Activated B cell treated with CpG ODN at 0.5 μM for 24 hours (primary cell): Measurements from ENCODE around the gene POLR3C. TPM values are rescaled to one million over a fixed set of nuclear protein-coding genes. Genes with fewer than 3 reads are reported as not detected.

ENCODE experiments used
- ATAC-seq: fragments of 200-7000 bp; cut with Tn5 transposase; one replicate; pipeline ENCODE4 v1.10.0; 2021; ENCODE audit warnings: low read depth, mild to moderate bottlenecking, moderate library complexity
- CTCF ChIA-PET: fragments of 350-600 bp; sonication (Branson Sonifier 250); formaldehyde crosslinking; loops from one replicate; lab custom pipeline; 2021; ENCODE audit warnings: antibody characterized with exemption; lab: Charles Lee
- POLR2A ChIA-PET: fragments of 350-600 bp; sonication (Branson Sonifier 250); formaldehyde crosslinking; loops from one replicate; lab custom pipeline; 2021; ENCODE audit warnings: antibody characterized with exemption; lab: Charles Lee
- DNase-seq: peaks from one replicate; pipeline ENCODE4 v3.0.0; 2022
- H3K27ac Mint-ChIP-seq: one replicate; pipeline ENCODE4 v1.8.0; 2020; ENCODE audit warnings: mixed read lengths
- H3K27me3 Mint-ChIP-seq: one replicate; pipeline ENCODE4 v1.8.0; 2021; ENCODE audit warnings: mixed read lengths
- H3K36me3 Mint-ChIP-seq: one replicate; pipeline ENCODE4 v1.8.0; 2021; ENCODE audit warnings: low read depth, mixed read lengths
- H3K4me1 Mint-ChIP-seq: one replicate; pipeline ENCODE4 v1.8.0; 2021; ENCODE audit warnings: mixed read lengths
- H3K4me3 Mint-ChIP-seq: one replicate; pipeline ENCODE4 v1.8.0; 2020; ENCODE audit warnings: mild to moderate bottlenecking, mixed read lengths
- H3K9me3 Mint-ChIP-seq: one replicate; pipeline ENCODE4 v1.8.0; 2020; ENCODE audit warnings: mixed read lengths
- intact Hi-C: fragments of 100-400 bp; cut with micrococcal nuclease; formaldehyde crosslinking; loops from one replicate; pipeline ENCODE4 v1.15.1; 2024
- total RNA-seq: library from RNA; stranded (reverse); gene quantifications from 2 replicates; pipeline ENCODE4 v1.2.3, GENCODE V29; 2022
- TF ChIP-seq, protein P1 (sequence below): fragments of 200-600 bp; IDR thresholded peaks from one replicate; pipeline ENCODE4 v1.8.0; 2022; ENCODE audit warnings: antibody characterized with exemption, mild to moderate bottlenecking

The POLR3C gene
- total RNA-seq, 1 donor from 2014 or later, result 51.2 TPM

DNA sequence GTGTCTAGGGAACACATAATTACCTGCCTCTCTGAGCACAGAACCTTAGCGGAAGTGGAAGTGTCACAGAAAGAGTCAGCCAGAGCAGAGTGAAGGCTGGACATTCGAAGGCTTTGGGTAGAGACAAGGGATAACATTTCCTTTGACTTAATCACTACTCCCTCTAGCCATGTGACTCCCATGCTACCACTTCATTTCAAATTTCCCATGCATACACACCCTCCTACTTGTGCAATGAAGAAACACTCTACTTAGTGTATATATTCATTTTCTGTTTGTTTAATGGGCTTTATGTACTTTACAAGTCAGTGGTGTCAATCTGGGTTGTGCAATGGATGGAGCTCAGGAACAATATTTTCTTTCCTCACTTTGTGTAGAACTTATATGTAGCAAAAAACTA lies 54.7 kb downstream of the POLR3C start:
- ChIA-PET POLR2A (interaction anchor here (0.6 kb wide), 1 partner anchor 20 kb away, joined by 4 read pairs; the partner anchor contains the start of gene PIAS3), CTCF (interaction anchor here (1.4 kb wide), 1 partner anchor 13 kb away, joined by 5 read pairs; no protein-coding TSS in a partner anchor)
- Mint-ChIP-seq H3K4me3 (no peak overlapping the region), H3K27me3 (peaks cover 25% of the 10 kb centered on the region), H3K9me3 (no peaks in the 10 kb centered on the region), H3K27ac (no peak overlapping the region), H3K36me3 (no peaks in the 10 kb centered on the region), H3K4me1 (peaks cover 3% of the 10 kb centered on the region)
- intact Hi-C loops, result no loop called here
- TF ChIP-seq, protein P1, sequence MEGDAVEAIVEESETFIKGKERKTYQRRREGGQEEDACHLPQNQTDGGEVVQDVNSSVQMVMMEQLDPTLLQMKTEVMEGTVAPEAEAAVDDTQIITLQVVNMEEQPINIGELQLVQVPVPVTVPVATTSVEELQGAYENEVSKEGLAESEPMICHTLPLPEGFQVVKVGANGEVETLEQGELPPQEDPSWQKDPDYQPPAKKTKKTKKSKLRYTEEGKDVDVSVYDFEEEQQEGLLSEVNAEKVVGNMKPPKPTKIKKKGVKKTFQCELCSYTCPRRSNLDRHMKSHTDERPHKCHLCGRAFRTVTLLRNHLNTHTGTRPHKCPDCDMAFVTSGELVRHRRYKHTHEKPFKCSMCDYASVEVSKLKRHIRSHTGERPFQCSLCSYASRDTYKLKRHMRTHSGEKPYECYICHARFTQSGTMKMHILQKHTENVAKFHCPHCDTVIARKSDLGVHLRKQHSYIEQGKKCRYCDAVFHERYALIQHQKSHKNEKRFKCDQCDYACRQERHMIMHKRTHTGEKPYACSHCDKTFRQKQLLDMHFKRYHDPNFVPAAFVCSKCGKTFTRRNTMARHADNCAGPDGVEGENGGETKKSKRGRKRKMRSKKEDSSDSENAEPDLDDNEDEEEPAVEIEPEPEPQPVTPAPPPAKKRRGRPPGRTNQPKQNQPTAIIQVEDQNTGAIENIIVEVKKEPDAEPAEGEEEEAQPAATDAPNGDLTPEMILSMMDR, result no peak
- no peak for DNase-seq
- ATAC-seq, result no peak

DNA sequence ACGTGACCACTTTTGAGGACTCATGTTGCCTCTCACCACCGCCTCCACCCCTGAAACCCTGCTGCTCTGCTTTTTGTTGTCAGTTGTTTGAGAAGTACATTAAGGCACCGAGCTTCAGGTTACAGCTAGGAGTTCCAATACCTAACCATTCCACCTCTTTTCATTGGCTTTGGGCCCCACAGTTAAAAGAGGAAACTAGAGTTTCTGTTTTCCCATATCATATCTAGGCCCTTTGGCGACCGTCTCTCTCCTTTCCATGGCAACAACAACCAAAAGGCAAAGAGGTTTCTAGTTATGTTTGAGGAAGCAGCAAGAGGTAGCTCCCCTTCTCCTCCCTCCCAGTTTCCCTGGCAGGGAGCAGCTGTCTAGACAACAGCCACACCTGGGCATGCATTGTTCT lies 55.8 kb downstream of the POLR3C start:
- TF ChIP-seq, protein P1, result no peak
- ChIA-PET POLR2A (interaction anchor here (0.6 kb wide), 1 partner anchor 86 kb away, joined by 4 read pairs; no protein-coding TSS in a partner anchor), CTCF (interaction anchor here (1.4 kb wide), 1 partner anchor 12 kb away, joined by 5 read pairs; no protein-coding TSS in a partner anchor)
- Mint-ChIP-seq H3K27ac (no peak overlapping the region), H3K9me3 (no peaks in the 10 kb centered on the region), H3K27me3 (peaks cover 26% of the 10 kb centered on the region), H3K36me3 (no peaks in the 10 kb centered on the region), H3K4me3 (no peak overlapping the region), H3K4me1 (peaks cover 5% of the 10 kb centered on the region)
- intact Hi-C loops, result no loop called here
- no peak for ATAC-seq
- DNase-seq, result no peak

DNA sequence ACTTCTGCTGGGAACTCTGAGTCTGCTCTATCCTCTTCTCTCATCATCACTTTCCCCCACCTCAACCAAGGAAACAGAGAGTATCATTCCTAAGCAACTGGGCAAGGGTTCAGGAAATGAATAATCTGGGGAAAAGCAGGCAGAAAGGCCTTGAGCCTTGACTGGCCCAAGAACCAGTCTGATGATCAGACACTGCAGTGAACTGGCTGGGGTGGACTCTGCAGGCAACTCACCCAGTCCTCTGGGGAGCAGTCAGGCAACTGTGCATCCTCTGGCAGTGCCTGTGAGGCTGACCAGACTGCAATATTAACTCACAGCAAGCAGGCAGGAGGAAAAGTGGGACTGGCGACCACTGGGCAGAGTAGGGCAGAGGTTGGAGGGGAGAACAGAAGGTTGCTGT lies 60.7 kb downstream of the POLR3C start:
- no peaks in the 10 kb centered on the region for H3K9me3 Mint-ChIP-seq
- CTCF ChIA-PET, result no interaction called here
- TF ChIP-seq, protein P1, result no peak
- peaks cover 19% of the 10 kb centered on the region for H3K4me1 Mint-ChIP-seq
- ATAC-seq, result no peak
- H3K4me3 Mint-ChIP-seq, result peak overlapping the region; percentile 88
- intact Hi-C loops, result loop anchor here (1.0 kb wide), 1 partner anchor 25 kb away; the partner anchor contains the start of gene PIAS3
- no peaks in the 10 kb centered on the region for H3K36me3 Mint-ChIP-seq
- DNase-seq, result no peak
- no peak overlapping the region for H3K27ac Mint-ChIP-seq
- H3K27me3 Mint-ChIP-seq, result peaks cover 19% of the 10 kb centered on the region
- POLR2A ChIA-PET, result interaction anchor here (4.3 kb wide), 1 partner anchor 25 kb away, joined by 41 read pairs; the partner anchor contains the start of gene PIAS3

DNA sequence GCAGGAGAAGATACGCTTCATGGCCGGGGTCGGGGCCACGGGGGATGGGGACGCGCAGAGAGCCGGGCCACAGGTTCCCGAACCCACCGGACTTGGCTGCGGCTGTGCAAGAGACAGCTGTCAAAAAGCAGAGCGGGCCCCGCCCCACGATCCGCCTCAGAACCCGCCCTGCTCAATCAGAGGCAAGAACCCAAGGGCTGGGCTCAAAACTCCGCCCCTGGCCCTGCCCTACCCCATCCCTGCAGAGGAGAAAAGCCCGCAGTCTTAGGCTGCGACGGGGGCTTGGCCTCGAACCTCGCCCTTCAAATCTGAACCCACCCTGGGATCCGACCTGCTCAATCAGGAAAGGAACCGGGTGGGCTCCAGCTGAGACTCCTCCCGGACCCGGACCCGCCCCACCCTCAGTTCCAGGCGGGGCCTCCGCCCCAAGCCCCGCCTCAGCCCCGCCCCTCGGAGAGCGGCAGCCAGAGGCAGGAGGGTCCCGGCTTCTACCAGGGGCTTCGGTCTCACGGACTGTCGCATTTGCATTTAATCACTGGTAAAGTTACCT lies 61.8 kb downstream of the POLR3C start, which contains the start of gene ANKRD35:
Gene ANKRD35 (minus strand): TSS at position 129 of the 550 bp plus-strand sequence. CDS start 108 bp downstream, at position 21.
- no peak within 1 kb of the TSS for H3K27ac Mint-ChIP-seq
- H3K36me3 Mint-ChIP-seq, result no peaks in the 10 kb centered on the region
- H3K4me3 Mint-ChIP-seq, result peak within 1 kb of the TSS; percentile 88
- H3K27me3 Mint-ChIP-seq, result peaks cover 19% of the 10 kb centered on the region
- H3K4me1 Mint-ChIP-seq, result peaks cover 19% of the 10 kb centered on the region
- TF ChIP-seq, protein P1, result no peak
- CTCF ChIA-PET, result interaction anchor here (0.9 to 1.2 kb wide), 3 partner anchors 24 to 41 kb away, joined by 3 to 5 read pairs (median 3); partner anchors contain the start of genes ITGA10 and NUDT17
- ATAC-seq, result peak; percentile 99
- no peaks in the 10 kb centered on the region for H3K9me3 Mint-ChIP-seq
- POLR2A ChIA-PET, result interaction anchor here (0.6 to 4.3 kb wide), 8 partner anchors 10 to 78 kb away, joined by 5 to 41 read pairs (median 9); partner anchors contain the start of genes ANKRD34A, NUDT17, PEX11B and PIAS3
- intact Hi-C loops, result loop anchor here (1.0 kb wide), 1 partner anchor 27 kb away; the partner anchor contains the start of gene PIAS3
- DNase-seq, result peak; percentile 82

DNA sequence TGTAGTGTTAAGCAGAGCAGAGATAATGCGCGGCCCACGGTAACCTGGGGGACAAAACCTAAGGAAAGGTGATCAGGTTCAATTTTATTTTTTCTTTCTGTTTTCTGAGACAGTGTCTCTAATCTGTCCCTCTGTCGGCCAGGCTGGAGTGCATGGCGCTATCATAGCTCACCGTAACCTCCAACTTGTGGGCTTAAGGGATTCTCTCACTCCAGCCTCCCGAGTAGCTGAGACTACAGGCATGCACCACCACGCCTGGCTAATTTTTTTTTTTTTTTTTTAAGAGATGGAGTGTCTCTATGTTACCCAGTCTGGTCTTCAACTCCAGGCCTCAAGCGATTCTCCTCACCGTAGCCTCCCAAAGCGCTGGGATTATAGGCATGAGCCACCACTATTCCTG lies 62.4 kb downstream of the POLR3C start:
- Mint-ChIP-seq H3K27ac (no peak overlapping the region), H3K4me3 (peak overlapping the region; percentile 88), H3K36me3 (no peaks in the 10 kb centered on the region), H3K27me3 (peaks cover 16% of the 10 kb centered on the region), H3K4me1 (peaks cover 19% of the 10 kb centered on the region), H3K9me3 (no peaks in the 10 kb centered on the region)
- intact Hi-C loops, result no loop called here
- TF ChIP-seq, protein P1, result no peak
- ChIA-PET POLR2A (interaction anchor here (0.7 to 4.3 kb wide), 6 partner anchors 9 to 41 kb away, joined by 5 to 41 read pairs (median 9); partner anchors contain the start of genes NUDT17, PEX11B, PIAS3 and RBM8A), CTCF (interaction anchor here (0.9 to 1.0 kb wide), 2 partner anchors 38 to 41 kb away, joined by 3 to 4 read pairs; partner anchors contain the start of gene NUDT17)
- DNase-seq, result no peak
- no peak for ATAC-seq
